Suprapubic skin (tissue), 4 donors: ENCODE measurements around the gene ANKRD13B. TPM values are rescaled to one million over a fixed set of nuclear protein-coding genes. Genes with fewer than 3 reads are reported as not detected.
A peak's percentile ranks its signal among the peaks of the same experiment; 100 is the strongest.

Experiments
- DNase-seq, 2 donors: peaks; one replicate each; pipeline ENCODE4 v3.0.0-alpha.2; 2019; ENCODE audit warnings: low spot score in 2 of 2
- H3K27ac ChIP-seq: fragments of 200-600 bp; sonication (generic); one replicate; pipeline ENCODE4 v1.5.1; 2019
- H3K27me3 ChIP-seq: fragments of 200-600 bp; sonication (generic); one replicate; pipeline ENCODE4 v1.5.1; 2019
- H3K36me3 ChIP-seq: fragments of 200-600 bp; sonication (generic); one replicate; pipeline ENCODE4 v1.5.1; 2019
- H3K4me1 ChIP-seq: fragments of 200-600 bp; sonication (generic); one replicate; pipeline ENCODE4 v1.5.1; 2019
- H3K4me3 ChIP-seq: fragments of 200-600 bp; sonication (generic); one replicate; pipeline ENCODE4 v1.5.1; 2019; ENCODE audit warnings: mild to moderate bottlenecking
- H3K9me3 ChIP-seq: fragments of 200-600 bp; sonication (generic); one replicate; pipeline ENCODE4 v1.5.1; 2019
- EP300 ChIP-seq: sonication (generic); formaldehyde crosslinking; IDR thresholded peaks from one replicate; pipeline ENCODE4 v1.6.1; 2017; ENCODE audit warnings: antibody characterized with exemption
- POLR2A ChIP-seq, 2 donors: fragments of 450-650 bp; IDR thresholded peaks; one replicate each; pipeline ENCODE4 v1.6.1; 2017; ENCODE audit warnings: antibody characterized with exemption in 2 of 2, mild to moderate bottlenecking in 2 of 2, moderate library complexity in 2 of 2
- POLR2AphosphoS5 ChIP-seq, 3 donors: sonication (generic); formaldehyde crosslinking; IDR thresholded peaks; one replicate each; pipeline ENCODE4 v1.6.1; 2017; ENCODE audit warnings: antibody characterized with exemption in 3 of 3
- WGBS: methylation state at CpG from one replicate; pipeline ENCODE4 v1.1.5; 2018; 5-methylcytosine and 5-hydroxymethylcytosine counted together
- total RNA-seq, 4 donors: library from RNA; depleted of rRNA; stranded (reverse); fragments of >200 nt; gene quantifications; one replicate each; pipeline ENCODE4 v1.1.0, GENCODE V29; 2016
- TF ChIP-seq, protein P1 (sequence below), 2 donors: fragments of 200-600 bp in 1 of 2; fragments of 450-650 bp in 1 of 2; sonication (generic) in 1 of 2; IDR thresholded peaks; one replicate each; pipeline ENCODE4 v1.5.1; 2016 to 2019; ENCODE audit warnings: antibody characterized with exemption in 2 of 2, mild to moderate bottlenecking in 1 of 2, moderate library complexity in 1 of 2

Gene ANKRD13B
- total RNA-seq, 4 donors from 2014 or later = 9.0 to 16.5 (median 10.8) TPM

DNA sequence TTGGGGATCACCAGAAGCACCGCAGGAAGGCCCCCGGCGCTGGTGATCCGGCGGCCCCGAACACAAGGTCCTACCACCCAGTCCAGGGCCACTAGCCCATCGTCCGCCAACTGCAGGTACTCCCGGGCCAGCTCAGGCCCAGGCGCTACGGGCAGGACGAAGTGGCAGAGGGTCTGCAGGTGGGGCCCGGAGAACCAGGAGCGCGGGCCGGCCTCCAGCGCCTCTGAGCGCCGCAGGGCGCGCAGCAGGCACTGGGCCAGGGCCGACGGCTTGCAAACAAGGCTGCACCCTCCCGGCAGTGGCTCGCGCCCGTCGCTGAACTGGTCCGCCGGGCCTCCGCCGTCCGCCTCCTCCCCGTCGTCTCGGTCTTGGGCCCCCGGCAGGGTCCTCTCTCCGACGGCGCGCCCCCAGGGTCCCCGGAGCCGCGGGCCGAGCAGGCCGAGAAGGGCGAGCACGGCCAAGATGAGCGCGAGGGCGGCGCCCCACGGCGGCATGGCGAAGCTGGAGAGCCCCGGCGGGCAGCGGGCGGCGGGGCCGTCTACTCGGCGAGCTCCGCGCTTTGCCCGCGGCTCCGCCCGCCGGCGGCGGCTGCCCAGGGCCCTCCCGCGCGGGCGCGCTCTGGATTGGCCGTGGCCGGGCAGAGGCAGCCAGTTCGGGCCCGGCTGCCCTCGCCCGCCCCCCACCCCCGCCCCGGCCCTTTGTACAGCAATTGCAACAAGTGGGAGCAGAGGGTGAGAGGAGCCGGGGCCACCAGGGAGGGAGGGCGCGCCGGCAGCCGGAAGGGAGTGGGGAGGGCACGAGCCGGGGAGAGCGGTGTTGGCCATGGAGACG, 26.2 kb upstream of the ANKRD13B start, which contains the start of gene ABHD15:
TSS of gene ABHD15 (minus strand) at position 565 of the 831 bp plus-strand sequence. CDS start at position 494, 71 bp downstream.
- H3K27me3 ChIP-seq = no peaks in the 10 kb centered on the region
- H3K4me3 ChIP-seq = peak within 1 kb of the TSS; percentile 69
- peak within 1 kb of the TSS; percentile 85 for H3K27ac ChIP-seq
- peaks cover 7% of the 10 kb centered on the region for H3K36me3 ChIP-seq
- WGBS = no CpG with 5 or more reads among the region's 94 CpGs
- peaks cover 57% of the 10 kb centered on the region for H3K4me1 ChIP-seq
- DNase-seq = peak; percentile 80 to 83
- H3K9me3 ChIP-seq = no peaks in the 10 kb centered on the region
- TF ChIP-seq, protein P1, sequence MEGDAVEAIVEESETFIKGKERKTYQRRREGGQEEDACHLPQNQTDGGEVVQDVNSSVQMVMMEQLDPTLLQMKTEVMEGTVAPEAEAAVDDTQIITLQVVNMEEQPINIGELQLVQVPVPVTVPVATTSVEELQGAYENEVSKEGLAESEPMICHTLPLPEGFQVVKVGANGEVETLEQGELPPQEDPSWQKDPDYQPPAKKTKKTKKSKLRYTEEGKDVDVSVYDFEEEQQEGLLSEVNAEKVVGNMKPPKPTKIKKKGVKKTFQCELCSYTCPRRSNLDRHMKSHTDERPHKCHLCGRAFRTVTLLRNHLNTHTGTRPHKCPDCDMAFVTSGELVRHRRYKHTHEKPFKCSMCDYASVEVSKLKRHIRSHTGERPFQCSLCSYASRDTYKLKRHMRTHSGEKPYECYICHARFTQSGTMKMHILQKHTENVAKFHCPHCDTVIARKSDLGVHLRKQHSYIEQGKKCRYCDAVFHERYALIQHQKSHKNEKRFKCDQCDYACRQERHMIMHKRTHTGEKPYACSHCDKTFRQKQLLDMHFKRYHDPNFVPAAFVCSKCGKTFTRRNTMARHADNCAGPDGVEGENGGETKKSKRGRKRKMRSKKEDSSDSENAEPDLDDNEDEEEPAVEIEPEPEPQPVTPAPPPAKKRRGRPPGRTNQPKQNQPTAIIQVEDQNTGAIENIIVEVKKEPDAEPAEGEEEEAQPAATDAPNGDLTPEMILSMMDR (IDR thresholded peaks at IDR 0.05) = no peak
- TF ChIP-seq POLR2AphosphoS5 (IDR thresholded peaks at IDR 0.05) = no peak
- TF ChIP-seq POLR2A (IDR thresholded peaks at IDR 0.05) = no peak
- no peak for TF ChIP-seq EP300

DNA sequence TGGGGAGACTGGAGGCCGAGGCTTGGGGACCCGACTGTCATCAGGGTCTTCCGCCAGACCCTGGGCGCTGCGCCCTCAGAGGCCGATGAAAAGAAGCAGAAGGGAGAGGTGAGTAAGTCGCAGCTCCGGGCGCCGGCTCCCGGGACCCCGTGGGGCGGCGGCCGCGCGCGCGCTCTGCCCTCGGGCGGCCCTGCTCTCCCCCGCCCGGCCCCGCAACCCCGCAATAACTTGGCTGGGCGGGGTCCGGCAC, 25.7 kb upstream of the ANKRD13B start:
- Histone ChIP-seq H3K27ac (peak overlapping the region; percentile 85), H3K4me3 (peak overlapping the region; percentile 69), H3K9me3 (no peaks in the 10 kb centered on the region), H3K36me3 (peaks cover 2% of the 10 kb centered on the region), H3K27me3 (no peaks in the 10 kb centered on the region), H3K4me1 (peaks cover 62% of the 10 kb centered on the region)
- DNase-seq = no peak
- no peak for TF ChIP-seq POLR2A (IDR thresholded peaks at IDR 0.05)
- no peak for TF ChIP-seq POLR2AphosphoS5 (IDR thresholded peaks at IDR 0.05)
- no peak for TF ChIP-seq EP300
- TF ChIP-seq, protein P1 (IDR thresholded peaks at IDR 0.05) = no peak
- WGBS = 0% methylated on average over 13 of the region's 27 CpGs

DNA sequence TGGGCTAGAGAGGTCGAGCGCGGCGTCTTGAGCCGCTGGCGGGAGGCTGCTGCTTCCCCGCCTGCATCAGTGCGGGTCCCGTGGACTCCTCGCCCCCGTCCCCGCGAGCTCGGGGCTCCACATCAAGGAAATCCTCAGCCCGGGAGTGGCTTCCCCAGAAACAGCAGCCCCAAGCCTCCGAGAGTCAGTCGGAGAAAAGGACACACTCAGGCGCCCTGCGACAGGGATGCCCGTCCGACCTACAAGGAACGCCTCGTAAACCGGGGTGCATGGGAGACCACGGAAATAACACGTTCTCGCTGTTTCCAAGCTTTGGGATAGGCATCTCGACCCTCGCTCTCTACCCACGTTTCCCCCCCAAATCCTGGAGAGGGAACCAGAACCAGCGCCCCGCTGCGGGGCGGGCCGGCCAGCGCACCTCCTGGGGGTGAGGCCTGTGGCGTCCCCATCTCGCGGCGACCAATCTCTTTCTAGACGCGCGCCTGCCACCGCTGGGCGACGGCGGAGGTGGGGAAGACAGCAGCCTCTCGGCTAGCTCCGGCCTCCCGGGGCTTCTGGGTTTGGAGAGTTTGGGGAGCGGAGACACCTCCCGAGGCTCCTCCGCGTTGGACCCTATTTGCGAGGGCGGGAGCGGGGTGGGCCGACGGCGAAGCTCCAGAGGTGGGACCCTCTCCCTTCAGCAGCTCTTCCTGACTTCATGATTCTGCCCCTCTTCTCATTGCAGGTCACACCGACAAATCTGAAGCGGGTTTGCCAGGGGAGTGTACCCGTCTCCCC, 25.2 kb upstream of the ANKRD13B start:
- peak; percentile 83 to 88 for DNase-seq
- 0% methylated on average over 24 of the region's 63 CpGs for WGBS
- Histone ChIP-seq H3K27me3 (no peaks in the 10 kb centered on the region), H3K27ac (peak overlapping the region; percentile 85), H3K4me1 (peaks cover 67% of the 10 kb centered on the region), H3K4me3 (peak overlapping the region; percentile 69), H3K9me3 (no peaks in the 10 kb centered on the region), H3K36me3 (no peaks in the 10 kb centered on the region)
- TF ChIP-seq, protein P1 (IDR thresholded peaks at IDR 0.05) = peak in 1 of 2 donors; percentile 52
- TF ChIP-seq POLR2AphosphoS5 (IDR thresholded peaks at IDR 0.05) = no peak

DNA sequence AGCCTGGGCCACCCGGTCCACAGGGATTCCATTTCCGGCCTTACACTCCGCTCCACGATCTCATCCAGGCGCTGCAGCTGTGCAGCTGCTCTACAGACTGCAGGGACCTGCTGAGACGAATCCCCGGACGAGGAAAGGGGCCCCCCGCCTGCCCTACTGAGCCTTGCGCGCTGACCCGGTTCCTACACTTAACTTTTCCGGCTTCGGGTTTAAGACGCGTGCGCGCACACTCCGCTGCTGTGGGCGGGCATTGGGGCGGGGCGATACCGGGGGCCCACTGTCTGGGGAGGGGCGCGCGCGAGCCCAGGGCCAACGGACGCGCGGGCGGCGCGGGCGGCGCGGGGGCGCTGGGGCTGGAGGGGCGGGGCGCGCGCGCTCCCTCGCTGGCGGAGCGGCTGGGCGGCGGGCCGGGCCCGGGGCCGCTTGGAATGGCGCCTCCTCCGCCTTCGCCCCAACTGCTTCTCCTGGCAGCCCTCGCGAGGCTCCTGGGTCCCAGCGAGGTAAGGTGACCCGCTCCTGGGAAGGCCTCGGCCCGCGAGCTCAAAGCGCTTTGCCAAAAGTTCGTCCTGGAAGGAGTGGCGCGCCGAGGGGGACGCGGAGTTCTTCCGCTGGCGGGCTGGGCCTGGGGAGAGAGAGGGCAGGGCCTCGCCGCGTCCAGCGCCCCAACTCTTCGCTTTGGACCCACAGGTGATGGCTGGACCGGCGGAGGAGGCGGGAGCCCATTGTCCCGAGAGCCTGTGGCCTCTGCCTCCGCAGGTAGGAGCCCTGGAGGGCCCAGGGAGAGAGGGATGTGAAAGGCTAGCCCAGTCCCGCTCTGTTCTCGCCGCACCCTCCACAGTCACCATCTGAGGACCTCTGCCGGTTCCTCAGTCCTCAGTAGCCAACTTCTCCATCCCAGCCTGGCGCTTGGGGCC, 24.3 kb upstream of the ANKRD13B start, which contains the start of gene TP53I13:
TSS of gene TP53I13 (plus strand) at position 371 of the 914 bp plus-strand sequence. CDS start at position 429, 58 bp downstream.
- TF ChIP-seq POLR2AphosphoS5 (IDR thresholded peaks at IDR 0.05) = no peak
- peak in 1 of 2 donors; percentile 20 for TF ChIP-seq POLR2A (IDR thresholded peaks at IDR 0.05)
- H3K27ac ChIP-seq = peak within 1 kb of the TSS; percentile 85
- H3K4me3 ChIP-seq = peak within 1 kb of the TSS; percentile 69
- H3K27me3 ChIP-seq = no peaks in the 10 kb centered on the region
- H3K9me3 ChIP-seq = no peaks in the 10 kb centered on the region
- H3K4me1 ChIP-seq = peaks cover 73% of the 10 kb centered on the region
- H3K36me3 ChIP-seq = peaks cover 5% of the 10 kb centered on the region
- 11% methylated on average over 3 of the region's 85 CpGs for WGBS
- DNase-seq = peak; percentile 90 to 91

DNA sequence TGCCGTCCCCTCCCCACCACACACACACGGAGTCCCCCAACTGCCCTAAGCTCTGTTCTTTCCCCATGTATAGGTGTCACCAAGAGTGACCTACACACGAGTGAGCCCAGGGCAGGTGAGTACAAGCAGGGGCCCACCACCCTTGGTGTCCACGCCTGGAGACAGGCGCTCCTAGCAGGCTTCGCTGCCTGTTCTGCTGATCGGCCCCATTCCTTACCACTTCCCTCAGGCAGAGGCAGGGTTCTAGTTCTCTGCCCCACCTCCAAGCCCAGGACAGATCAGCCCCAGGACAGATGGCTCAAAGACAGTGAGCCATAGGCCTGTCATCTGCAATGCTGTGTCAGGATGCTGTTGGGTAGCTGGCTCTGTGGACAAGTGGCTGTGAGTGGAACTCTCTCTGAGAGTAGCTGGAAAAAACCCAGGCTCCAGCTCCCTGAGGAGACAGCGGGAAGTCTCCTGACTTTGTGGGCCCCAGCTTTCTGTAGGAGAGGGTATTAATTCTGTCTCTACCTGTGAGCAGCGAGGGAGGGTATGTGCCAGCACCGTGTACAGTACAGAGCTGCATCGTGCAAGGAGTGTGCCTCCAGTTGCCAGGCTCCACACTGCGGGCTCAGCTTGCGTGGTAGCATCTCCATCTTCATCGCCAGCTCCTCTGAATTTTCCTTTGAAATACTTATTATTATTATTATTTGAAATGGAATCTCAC, 23.5 kb upstream of the ANKRD13B start:
- H3K27ac ChIP-seq = peak overlapping the region; percentile 85
- no peak for TF ChIP-seq POLR2A (IDR thresholded peaks at IDR 0.05)
- TF ChIP-seq EP300 = no peak
- TF ChIP-seq, protein P1 (IDR thresholded peaks at IDR 0.05) = no peak
- no peak for TF ChIP-seq POLR2AphosphoS5 (IDR thresholded peaks at IDR 0.05)
- H3K9me3 ChIP-seq = no peaks in the 10 kb centered on the region
- WGBS = 57% methylated on average over 14 of the region's 14 CpGs
- DNase-seq = peak; percentile 60 to 76
- H3K27me3 ChIP-seq = no peaks in the 10 kb centered on the region
- H3K36me3 ChIP-seq = peaks cover 9% of the 10 kb centered on the region
- H3K4me1 ChIP-seq = peaks cover 73% of the 10 kb centered on the region
- peak overlapping the region; percentile 69 for H3K4me3 ChIP-seq
